Measurements from ENCODE around the gene CAST. TPM values are rescaled to one million over a fixed set of nuclear protein-coding genes. Genes with fewer than 3 reads are reported as not detected.
A peak's percentile ranks its signal among the peaks of the same experiment; 100 is the strongest.

Gene CAST
- total RNA-seq, 2 experiments from 2014 or later, result 197 to 200 TPM

GRCh38 chr5:96718635-96719077, 56.5 kb downstream of the CAST start:
- Histone ChIP-seq H3K4me3 (ENCODE audit: low read length) (no peak overlapping the region), H3K9me3 (ENCODE audit: control insufficient read depth in 1 of 2, insufficient read depth in 1 of 2, low read length in 2 of 2) (no peaks in the 10 kb centered on the region), H3K36me3 (ENCODE audit: insufficient read depth, low read length) (peaks cover 11% of the 10 kb centered on the region), H3K27ac (ENCODE audit: low read depth in 1 of 2, low read length in 2 of 2) (no peak overlapping the region), H3K27me3 (ENCODE audit: control insufficient read depth in 1 of 2, insufficient read depth in 2 of 2, low read length in 2 of 2) (no peaks in the 10 kb centered on the region), H3K4me1 (ENCODE audit: insufficient read depth, low read length) (peaks cover 15% of the 10 kb centered on the region)
- H3K27me3 Mint-ChIP-seq, result no peaks in the 10 kb centered on the region
- intact Hi-C loops (cut with DNase I, micrococcal nuclease), result loop anchor here in 1 of 2 experiments (5.0 kb wide), 1 partner anchor 56 kb away; the partner anchor contains the start of gene CAST
- H3K36me3 Mint-ChIP-seq (ENCODE audit: low read depth), result peaks cover 32% of the 10 kb centered on the region
- no peak for TF ChIP-seq CTCF (IDR thresholded peaks at IDR 0.05)
- no peaks in the 10 kb centered on the region for H3K9me3 Mint-ChIP-seq
- peak overlapping the region; percentile 9 for H3K27ac Mint-ChIP-seq
- ATAC-seq (ENCODE audit: poor library complexity), result no peak
- peaks cover 72% of the 10 kb centered on the region for H3K4me1 Mint-ChIP-seq (ENCODE audit: low read depth)
- no peak for DNase-seq
- ChIA-PET CTCF (no interaction called here), POLR2A (no interaction called here)
- H3K4me3 Mint-ChIP-seq, result no peak overlapping the region

- intact Hi-C loops (cut with DNase I, micrococcal nuclease), result loop anchor here (10.0 kb wide), 2 partner anchors 376 to 386 kb away; no protein-coding TSS in a partner anchor
- no peak for TF ChIP-seq CTCF (IDR thresholded peaks at IDR 0.05)
- peaks cover 20% of the 10 kb centered on the region for H3K36me3 ChIP-seq (ENCODE audit: insufficient read depth, low read length)
- Mint-ChIP-seq H3K36me3 (ENCODE audit: low read depth) (peaks cover 32% of the 10 kb centered on the region), H3K9me3 (no peaks in the 10 kb centered on the region), H3K27me3 (no peaks in the 10 kb centered on the region), H3K4me3 (no peak overlapping the region), H3K27ac (no peak overlapping the region), H3K4me1 (ENCODE audit: low read depth) (peaks cover 57% of the 10 kb centered on the region)
- H3K4me1 ChIP-seq (ENCODE audit: insufficient read depth, low read length), result peaks cover 7% of the 10 kb centered on the region
- H3K27me3 ChIP-seq (ENCODE audit: control insufficient read depth in 1 of 2, insufficient read depth in 2 of 2, low read length in 2 of 2), result no peaks in the 10 kb centered on the region
- ATAC-seq (ENCODE audit: poor library complexity), result peak; percentile 62
- H3K9me3 ChIP-seq (ENCODE audit: control insufficient read depth in 1 of 2, insufficient read depth in 1 of 2, low read length in 2 of 2), result no peaks in the 10 kb centered on the region
- H3K4me3 ChIP-seq (ENCODE audit: low read length), result no peak overlapping the region
- ChIA-PET POLR2A (no interaction called here), CTCF (interaction anchor here (2.5 kb wide), 1 partner anchor 9 kb away, joined by 9 read pairs; no protein-coding TSS in a partner anchor)
- DNase-seq, result no peak
- H3K27ac ChIP-seq (ENCODE audit: low read depth in 1 of 2, low read length in 2 of 2), result no peak overlapping the region
Measured at GRCh38 chr5:96720408-96720807, 58.2 kb downstream of the CAST start.

GRCh38 chr5:96721351-96721977, 59.3 kb downstream of the CAST start:
- intact Hi-C loops (cut with DNase I, micrococcal nuclease), result loop anchor here (10.0 kb wide), 2 partner anchors 377 to 387 kb away; no protein-coding TSS in a partner anchor
- Histone ChIP-seq H3K4me3 (ENCODE audit: low read length) (no peak overlapping the region), H3K27ac (ENCODE audit: low read depth in 1 of 2, low read length in 2 of 2) (no peak overlapping the region), H3K27me3 (ENCODE audit: control insufficient read depth in 1 of 2, insufficient read depth in 2 of 2, low read length in 2 of 2) (no peaks in the 10 kb centered on the region), H3K4me1 (ENCODE audit: insufficient read depth, low read length) (peaks cover 7% of the 10 kb centered on the region), H3K36me3 (ENCODE audit: insufficient read depth, low read length) (peaks cover 21% of the 10 kb centered on the region), H3K9me3 (ENCODE audit: control insufficient read depth in 1 of 2, insufficient read depth in 1 of 2, low read length in 2 of 2) (no peaks in the 10 kb centered on the region)
- H3K27ac Mint-ChIP-seq, result no peak overlapping the region
- no peaks in the 10 kb centered on the region for H3K9me3 Mint-ChIP-seq
- DNase-seq (no peak), ATAC-seq (ENCODE audit: poor library complexity) (no peak)
- ChIA-PET POLR2A (interaction anchor here (0.6 kb wide), 1 partner anchor 83 kb away, joined by 3 read pairs; no protein-coding TSS in a partner anchor), CTCF (interaction anchor here (2.5 kb wide), 1 partner anchor 8 kb away, joined by 9 read pairs; no protein-coding TSS in a partner anchor)
- H3K4me3 Mint-ChIP-seq, result no peak overlapping the region
- H3K4me1 Mint-ChIP-seq (ENCODE audit: low read depth), result peaks cover 47% of the 10 kb centered on the region
- no peaks in the 10 kb centered on the region for H3K27me3 Mint-ChIP-seq
- peaks cover 38% of the 10 kb centered on the region for H3K36me3 Mint-ChIP-seq (ENCODE audit: low read depth)
- TF ChIP-seq CTCF (IDR thresholded peaks at IDR 0.05), result no peak

Measured in CD4-positive, alpha-beta T cell (primary cell).